ENCODE results near the gene SLC4A2.

Gene SLC4A2

GRCh38 chr7:151116603-151117440 lies 57.4 kb downstream of the SLC4A2 start:
- no peak for DNase-seq (ENCODE audit: low read depth)

DNA sequence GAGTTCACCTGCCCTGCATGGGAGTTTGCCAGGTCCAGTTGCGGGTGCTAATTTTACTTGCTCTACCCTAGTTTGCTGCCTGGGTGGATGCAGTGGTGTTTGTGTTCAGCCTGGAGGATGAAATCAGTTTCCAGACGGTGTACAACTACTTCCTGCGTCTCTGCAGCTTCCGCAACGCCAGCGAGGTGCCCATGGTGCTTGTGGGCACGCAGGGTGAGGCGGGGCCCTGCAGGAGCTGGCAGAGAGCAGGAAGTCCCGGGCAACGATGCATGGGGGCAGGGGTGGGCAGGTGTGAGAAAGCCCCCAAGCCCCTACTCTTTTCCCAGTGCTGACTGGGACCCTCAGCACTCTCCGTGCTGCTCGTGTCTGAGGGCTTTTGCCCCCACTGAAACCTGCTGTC lies 58.2 kb downstream of the SLC4A2 start:
- DNase-seq (ENCODE audit: low read depth) = no peak

GRCh38 chr7:151118108-151119054 lies 59.0 kb downstream of the SLC4A2 start:
- DNase-seq (ENCODE audit: low read depth) = no peak

GRCh38 chr7:151119055-151119415 lies 59.6 kb downstream of the SLC4A2 start:
- DNase-seq (ENCODE audit: low read depth) = no peak

DNA sequence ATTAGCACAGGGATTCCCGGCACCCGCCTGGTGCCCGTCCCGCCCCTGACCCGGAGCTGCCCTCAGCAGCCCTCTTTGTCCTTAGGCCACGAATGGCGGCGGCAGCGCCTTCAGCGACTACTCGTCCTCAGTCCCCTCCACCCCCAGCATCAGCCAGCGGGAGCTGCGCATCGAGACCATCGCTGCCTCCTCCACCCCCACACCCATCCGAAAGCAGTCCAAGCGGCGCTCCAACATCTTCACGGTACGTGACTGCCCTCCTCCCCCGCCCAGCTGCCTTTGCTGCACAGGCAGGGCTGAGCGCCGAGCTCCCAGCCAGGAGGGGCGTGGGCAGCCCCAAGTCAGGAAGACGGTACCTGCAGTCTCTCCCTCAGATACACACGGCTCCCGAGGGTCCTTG lies 60.5 kb downstream of the SLC4A2 start:
- no peak for DNase-seq (ENCODE audit: low read depth)

- no peak for DNase-seq (ENCODE audit: low read depth)
Observed at GRCh38 chr7:151120896-151121295, 61.5 kb downstream of the SLC4A2 start.

- no peak for DNase-seq (ENCODE audit: low read depth)
Observed at GRCh38 chr7:151121380-151122170, 62.2 kb downstream of the SLC4A2 start.

GRCh38 chr7:151122276-151122675 lies 62.9 kb downstream of the SLC4A2 start:
- no peak for DNase-seq (ENCODE audit: low read depth)

DNA sequence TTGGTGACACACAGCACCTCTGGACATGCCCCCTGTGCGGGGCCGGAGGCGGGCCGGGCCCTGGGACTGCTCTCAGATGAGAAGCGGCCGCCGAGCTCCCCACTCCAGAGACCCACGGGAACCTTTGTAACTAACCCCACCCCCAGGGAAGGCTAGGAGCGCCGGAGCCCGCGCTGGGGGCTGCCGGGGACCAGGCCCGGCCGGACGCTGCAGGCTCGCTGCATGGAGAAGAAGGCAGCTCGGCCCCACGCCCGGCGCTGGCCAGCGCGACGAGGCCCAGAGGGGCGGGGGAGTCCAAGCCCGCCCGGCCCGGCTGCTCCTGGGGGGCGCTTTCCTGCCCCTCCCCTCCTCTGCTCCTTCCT lies 63.4 kb downstream of the SLC4A2 start:
- DNase-seq (ENCODE audit: low read depth) = no peak

DNA sequence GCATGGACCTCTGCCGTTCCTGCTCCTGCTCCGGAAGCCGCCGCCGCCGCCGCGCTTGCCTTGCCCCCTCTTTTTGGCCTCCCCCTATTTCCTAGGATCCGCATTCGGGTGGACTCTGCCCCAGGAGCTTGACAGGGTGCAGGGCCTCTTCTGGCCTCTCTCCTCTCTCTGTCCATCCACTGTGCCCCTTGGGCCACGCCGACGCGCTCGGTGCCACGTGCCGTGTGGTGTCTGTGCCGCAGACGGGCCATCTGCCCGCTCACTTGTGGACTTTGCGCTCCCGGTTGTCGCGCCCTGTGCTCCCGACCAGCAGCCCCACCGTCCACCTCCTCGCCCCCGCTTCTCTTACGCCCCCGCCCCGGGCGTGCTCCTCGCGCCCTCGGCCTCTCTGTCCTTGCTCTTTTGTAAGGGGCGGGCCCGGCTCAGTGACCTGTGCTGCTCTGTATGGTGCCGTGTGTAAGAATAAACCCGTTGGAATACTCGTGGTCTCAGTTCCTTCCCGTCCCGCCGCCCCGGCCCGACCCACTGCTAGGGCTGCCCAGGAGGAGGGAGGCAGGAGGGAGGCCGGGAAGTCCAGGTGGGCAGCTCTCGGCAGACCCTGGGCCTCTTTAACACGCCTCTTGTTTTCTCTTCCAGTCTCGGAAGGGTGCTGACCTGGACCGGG lies 63.9 kb downstream of the SLC4A2 start:
- DNase-seq (ENCODE audit: low read depth) = no peak

- peak; percentile 70 for DNase-seq (ENCODE audit: low read depth)
Observed at GRCh38 chr7:151123822-151124464, 64.6 kb downstream of the SLC4A2 start.

DNA sequence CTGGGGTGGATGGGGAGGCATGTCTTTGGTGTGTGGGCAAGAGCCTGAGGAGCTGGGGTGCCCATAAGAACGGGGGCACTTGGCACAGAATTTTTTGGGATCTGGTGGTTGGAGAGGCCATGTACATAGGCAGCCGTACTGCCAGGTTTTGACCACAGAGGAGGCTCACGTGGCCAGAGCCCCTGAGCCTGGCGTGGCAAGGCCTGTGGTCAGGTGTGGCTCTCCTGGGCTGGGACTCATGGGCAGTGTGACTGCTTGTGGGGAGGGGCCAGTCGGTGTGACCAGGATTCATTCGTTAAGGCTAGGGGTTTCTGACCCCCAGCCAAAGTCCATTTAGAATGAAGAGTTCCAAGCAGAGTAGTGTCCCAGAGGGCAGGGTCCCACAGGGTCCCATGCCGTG lies 65.1 kb downstream of the SLC4A2 start:
- DNase-seq (ENCODE audit: low read depth) = no peak

DNA sequence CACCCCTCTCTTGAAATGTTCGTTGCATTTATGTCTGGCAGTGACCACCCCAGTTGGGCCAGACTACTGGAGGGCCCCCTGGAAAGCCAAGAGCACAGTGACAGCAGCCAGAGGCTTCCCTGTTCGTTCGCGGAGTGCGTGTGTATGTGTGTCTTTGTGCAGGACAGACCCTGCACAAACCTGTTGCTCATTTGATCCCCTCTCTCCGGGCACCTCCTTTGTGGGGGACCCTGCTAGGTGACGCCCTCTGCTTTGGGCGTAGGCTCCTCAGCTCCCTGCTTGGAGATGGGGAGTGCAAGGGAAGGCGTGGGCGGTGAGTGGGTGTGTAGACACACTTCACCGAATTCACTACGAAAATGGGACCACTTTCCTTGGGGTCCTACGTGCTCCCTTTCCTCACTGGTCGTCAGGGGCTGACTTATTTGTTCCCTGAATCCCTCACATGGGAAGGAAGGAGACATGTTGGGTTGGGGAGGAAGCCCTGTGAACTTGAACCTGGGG lies 65.6 kb downstream of the SLC4A2 start:
- no peak for DNase-seq (ENCODE audit: low read depth)

DNA sequence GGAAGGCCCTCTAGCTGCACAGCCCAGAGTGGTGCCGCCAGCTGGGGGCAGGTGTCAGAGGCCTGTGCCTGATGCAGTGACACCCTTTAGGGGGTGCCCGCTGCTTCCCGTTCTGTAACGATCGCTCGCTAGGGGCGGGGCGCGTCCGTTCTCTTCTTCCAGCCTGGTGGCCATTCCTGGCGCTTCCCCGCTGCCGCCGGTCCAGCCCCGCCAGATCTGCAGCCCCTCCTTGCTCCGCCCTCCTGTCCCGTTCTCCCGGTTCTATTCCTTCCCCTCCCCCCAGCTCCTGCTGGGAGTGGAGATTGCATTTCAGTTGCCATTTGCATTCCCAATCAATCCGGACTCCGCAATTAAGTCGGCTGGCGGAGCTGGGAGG lies 66.1 kb downstream of the SLC4A2 start:
- DNase-seq (ENCODE audit: low read depth) = no peak

DNA sequence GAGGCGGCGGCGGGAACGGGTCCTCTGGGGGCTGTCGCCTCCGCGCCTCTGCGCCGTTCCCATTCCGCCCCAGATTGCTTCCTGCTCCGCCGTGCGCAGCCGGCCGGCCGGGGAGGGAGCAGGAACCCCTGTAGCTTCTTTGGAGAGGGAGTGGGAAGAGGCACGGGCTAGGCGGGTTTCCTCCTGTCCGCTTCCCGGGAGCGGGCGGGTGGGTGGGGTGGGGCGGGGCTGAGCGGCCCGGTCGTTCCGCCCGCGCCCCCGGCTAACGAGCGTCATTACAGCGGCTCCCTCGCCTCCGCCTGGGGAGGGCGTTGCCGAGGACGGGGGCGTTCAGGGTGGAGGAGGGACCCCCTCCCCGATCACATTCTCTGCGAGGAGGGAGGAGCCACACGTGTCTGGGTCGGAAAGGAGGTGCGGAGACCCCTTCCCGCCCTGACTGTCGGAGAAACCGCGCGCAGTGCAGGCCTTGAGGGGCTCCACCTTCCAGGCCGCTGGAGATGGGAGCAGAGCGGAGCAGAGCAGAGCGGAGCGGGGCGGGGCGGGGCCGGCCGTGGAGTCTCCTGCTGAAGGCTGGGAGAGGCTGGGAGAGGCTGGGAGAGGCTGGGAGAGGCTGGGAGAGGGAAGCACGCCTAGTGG lies 66.6 kb downstream of the SLC4A2 start:
- DNase-seq (ENCODE audit: low read depth) = no peak

Measured in stimulated activated CD8-positive, alpha-beta memory T cell treated with anti-CD3 and anti-CD28 coated beads, Interleukin-15, amount 100 ng/mL, for 1 hour (primary cell).